ENCODE measurements around the gene EDC4. TPM values are rescaled to one million over a fixed set of nuclear protein-coding genes. Genes with fewer than 3 reads are reported as not detected.

EDC4 gene
- total and polyA plus RNA-seq, 2 of the 8 experiments (the other 6 are each of a cell fraction or from before 2014, with no cell fraction given): 58.5 to 72.7 TPM

- TF ChIP-seq NANOG (IDR thresholded peaks at IDR 0.05; ENCODE audit: insufficient read depth, low read depth, low read length, poor library complexity, severe bottlenecking) (no peak), JUN (IDR thresholded peaks at IDR 0.05; ENCODE audit: low read depth, low read length) (no peak), ZNF274 (IDR thresholded peaks at IDR 0.05; ENCODE audit: borderline replicate concordance, extremely low read depth, low read length) (no peak), TAF1 (IDR thresholded peaks at IDR 0.05; ENCODE audit: low read depth, low read length) (peak; percentile 87), CTBP2 (IDR thresholded peaks at IDR 0.05; ENCODE audit: borderline replicate concordance, insufficient read depth, insufficient read length, low read length) (no peak), ATF2 (IDR thresholded peaks at IDR 0.05; ENCODE audit: low read length) (no peak), YY1 (IDR thresholded peaks at IDR 0.05; ENCODE audit: low read depth, low read length) (no peak), SUZ12 (IDR thresholded peaks at IDR 0.05; ENCODE audit: low read length) (no peak), RBBP5 (IDR thresholded peaks at IDR 0.05; ENCODE audit: borderline replicate concordance, low read depth, low read length) (0 out of 2 replicates have a peak, but pooled peaks have one; percentile 42)
Measured at GRCh38 chr16:67884684-67885083, 11.8 kb downstream of the EDC4 start, which contains the start of gene NRN1L (continued).

All from H1 (cell line).